ENCODE results near the gene PPIL4.

DNA sequence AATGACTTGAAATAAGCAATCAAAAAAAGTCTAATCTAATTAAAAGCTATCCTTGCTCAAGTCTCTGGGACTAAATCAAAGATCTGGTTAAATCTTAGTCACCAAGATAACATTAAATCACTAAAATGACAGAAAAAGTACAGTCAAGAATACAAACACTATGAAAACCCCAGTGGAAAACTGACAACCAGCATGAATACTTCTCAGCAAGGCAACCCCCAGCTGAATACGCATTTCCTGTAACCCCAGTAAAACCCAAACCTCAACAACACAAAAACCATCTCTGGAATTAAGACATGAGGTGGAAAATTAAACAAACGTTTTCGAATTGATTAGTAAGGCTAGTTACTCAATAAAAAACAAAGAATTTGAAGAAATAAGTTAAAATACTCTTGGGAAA lies 37.4 kb downstream of the PPIL4 start:
- TF ChIP-seq GATA2 (IDR thresholded peaks at IDR 0.05; ENCODE audit: low read depth, low read length): no peak
- TF ChIP-seq GATA3 (IDR thresholded peaks at IDR 0.05; ENCODE audit: low read depth, low read length): no peak
